K562 (cell line): ENCODE measurements around the gene FAM187B.

Experiments
- ATF2 ChIP-seq: sonication (generic); formaldehyde crosslinking; IDR thresholded peaks from 2 replicates; pipeline ENCODE4 v1.8.1; 2022; ENCODE audit warnings: missing genetic modification reagents
- CTCF ChIP-seq, 3 experiments: IDR thresholded peaks in 2 of 3; conservative IDR thresholded peaks in 1 of 3; 2 replicates each; pipeline ENCODE4 v1.5.1; 2011 to 2012; ENCODE audit warnings: low read length in 3 of 3, mild to moderate bottlenecking in 3 of 3, control low read depth in 2 of 3, improper control_type of control experiment in 1 of 3, inconsistent platforms in 1 of 3, low read depth in 1 of 3, mixed read lengths in 1 of 3, moderate library complexity in 1 of 3; ENCODE audit not compliant: insufficient read depth in 2 of 3
- CTCFL ChIP-seq: IDR thresholded peaks from 2 replicates; pipeline ENCODE4 v1.6.1; 2011; ENCODE audit warnings: borderline replicate concordance, low read depth, mild to moderate bottlenecking, moderate library complexity, low read length; ENCODE audit not compliant: insufficient read depth, poor library complexity, severe bottlenecking
- ELF4 ChIP-seq: fragments of 450-650 bp; formaldehyde crosslinking; IDR thresholded peaks from 2 replicates; pipeline ENCODE4 v1.4.0; 2022; ENCODE audit warnings: missing genetic modification characterization
- NCOA2 ChIP-seq, 2 experiments: fragments of 450-650 bp; IDR thresholded peaks; 2 replicates each; pipeline ENCODE4 v1.6.1; 2018; ENCODE audit warnings: mild to moderate bottlenecking in 2 of 2, moderate library complexity in 1 of 2; ENCODE audit not compliant: partially characterized antibody in 2 of 2
- POLR2A ChIP-seq: fragments of 450-650 bp; conservative IDR thresholded peaks from 2 replicates; pipeline ENCODE4 v1.6.1; 2016
- ZFP1 ChIP-seq: fragments of 450-650 bp; formaldehyde crosslinking; IDR thresholded peaks from 2 replicates; pipeline ENCODE4 v1.4.0; 2020; ENCODE audit warnings: mild to moderate bottlenecking, mixed read lengths

DNA sequence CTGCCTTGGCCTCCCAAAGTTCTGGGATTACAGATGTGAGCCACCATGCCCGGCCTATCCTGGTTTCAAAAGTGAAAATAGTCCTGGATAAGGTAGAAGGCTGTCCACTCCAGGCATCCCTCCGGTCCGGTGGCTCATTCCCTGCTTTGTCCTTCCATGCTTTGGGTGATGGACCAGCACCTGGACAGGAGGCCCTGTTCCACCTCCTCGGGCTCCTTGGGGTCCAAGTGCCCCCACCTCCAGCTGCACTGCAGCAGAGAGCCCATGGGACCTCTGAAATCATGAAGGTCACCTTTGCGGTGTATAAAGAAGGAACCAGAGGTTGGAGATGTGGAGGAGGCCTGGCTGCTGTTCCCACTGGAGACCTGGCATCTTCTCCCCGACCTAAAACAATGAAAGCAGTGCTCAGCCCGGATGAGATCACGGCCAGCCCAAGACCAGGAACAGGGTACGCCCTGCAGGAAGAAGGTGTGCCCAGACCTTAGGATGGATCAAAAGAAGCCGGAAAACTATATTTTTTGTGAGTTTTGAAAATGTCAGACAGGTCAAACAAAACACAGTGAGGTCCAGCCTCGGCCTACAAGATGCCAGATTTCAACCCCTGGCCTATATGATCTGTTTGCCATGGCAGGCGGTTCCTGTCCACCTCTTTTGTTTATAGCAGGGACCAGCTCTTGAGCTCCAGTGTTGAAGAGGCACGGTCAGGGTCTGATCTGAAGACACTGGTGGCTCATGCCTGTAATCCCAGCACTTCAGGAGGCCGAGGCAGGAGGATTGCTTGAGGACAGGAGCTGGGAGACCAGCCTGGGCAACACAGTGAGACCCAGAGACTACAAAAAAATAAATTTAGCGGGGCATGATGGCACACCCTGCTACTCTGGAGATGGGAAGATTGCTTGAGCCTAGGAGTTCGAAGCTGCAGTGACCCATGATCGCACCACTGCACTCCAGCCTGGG lies 26.1 kb upstream of the FAM187B start:
- no peak for TF ChIP-seq ZFP1 (CRISPR knock-in tag)
- no peak for TF ChIP-seq CTCF (IDR thresholded peaks at IDR 0.05 in 2 of 3, conservative IDR thresholded peaks at IDR 0.05 in 1 of 3; ENCODE audit: insufficient read depth in 2 of 3, low read depth in 1 of 3, low read length in 3 of 3)
- no peak for TF ChIP-seq CTCFL
- TF ChIP-seq NCOA2 (IDR thresholded peaks at IDR 0.05; ENCODE audit: partially characterized antibody in 2 of 2): no peak
- no peak for TF ChIP-seq ATF2
- no peak for TF ChIP-seq POLR2A
- no peak for TF ChIP-seq ELF4 (CRISPR knock-in tag)
